Thoracic aorta (tissue), 2 donors: ENCODE results near the gene AZIN2. TPM values are rescaled to one million over a fixed set of nuclear protein-coding genes. Genes with fewer than 3 reads are reported as not detected.

Experiments
- ATAC-seq: fragments of 150-250 bp; one replicate; pipeline ENCODE4 v1.8.0; 2017; ENCODE audit warnings: low read depth; ENCODE audit not compliant: insufficient number of reproducible peaks, low FRiP score
- DNase-seq: peaks from one replicate; pipeline ENCODE4 v3.0.0-alpha.2; 2020; ENCODE audit warnings: low spot score
- H3K27ac ChIP-seq, 2 donors: fragments of 200-600 bp; sonication (generic); 1 replicate in 1 of 2; 2 replicates in 1 of 2; pipeline ENCODE4 v1.5.1; 2016; ENCODE audit warnings: mild to moderate bottlenecking in 2 of 2, moderate library complexity in 2 of 2
- H3K27me3 ChIP-seq: fragments of 200-600 bp; sonication (generic); replicated peaks from 2 replicates; pipeline ENCODE4 v1.6.0; 2016; ENCODE audit warnings: mild to moderate bottlenecking; ENCODE audit not compliant: insufficient read depth
- H3K36me3 ChIP-seq: fragments of 200-600 bp; sonication (generic); one replicate; pipeline ENCODE4 v1.5.1; 2016
- H3K4me1 ChIP-seq, 2 donors: fragments of 200-600 bp; sonication (generic); 1 replicate in 1 of 2; 2 replicates in 1 of 2; pipeline versions ENCODE4 v1.5.1 to v1.6.0; 2016; ENCODE audit warnings: low read depth in 2 of 2, mild to moderate bottlenecking in 1 of 2; ENCODE audit not compliant: control insufficient read depth in 1 of 2
- H3K4me3 ChIP-seq: fragments of 200-600 bp; sonication (generic); 2 replicates; pipeline ENCODE4 v1.5.1; 2016; ENCODE audit warnings: mild to moderate bottlenecking
- H3K9me3 ChIP-seq: fragments of 200-600 bp; sonication (generic); 2 replicates; pipeline ENCODE4 v1.5.1; 2016
- CTCF ChIP-seq: fragments of 200-600 bp; sonication (generic); IDR thresholded peaks from one replicate; pipeline ENCODE4 v1.5.1; 2019; ENCODE audit warnings: antibody characterized with exemption
- total RNA-seq, 2 donors: library from RNA; depleted of rRNA; stranded (reverse); fragments of >200 nt; gene quantifications; one replicate each; pipeline versions ENCODE4 v1.1.0 to v1.2.3, GENCODE V29; 2016

The AZIN2 gene
- total RNA-seq, 2 donors from 2014 or later: 5.6 to 6.2 TPM

GRCh38 chr1:33087677-33088076, 6.7 kb downstream of the AZIN2 start:
- Histone ChIP-seq H3K4me3 (no peak overlapping the region), H3K27ac (no peak overlapping the region), H3K4me1 (no peaks in the 10 kb centered on the region), H3K9me3 (no peaks in the 10 kb centered on the region), H3K27me3 (no peaks in the 10 kb centered on the region), H3K36me3 (no peaks in the 10 kb centered on the region)
- no peak for TF ChIP-seq CTCF
- ATAC-seq (no peak), DNase-seq (no peak)

- TF ChIP-seq CTCF: no peak
- Histone ChIP-seq H3K27ac (no peak overlapping the region), H3K36me3 (no peaks in the 10 kb centered on the region), H3K9me3 (no peaks in the 10 kb centered on the region), H3K27me3 (no peaks in the 10 kb centered on the region), H3K4me1 (no peaks in the 10 kb centered on the region), H3K4me3 (no peak overlapping the region)
- ATAC-seq (no peak), DNase-seq (no peak)
Observed at GRCh38 chr1:33088119-33088906, 7.4 kb downstream of the AZIN2 start.

- Histone ChIP-seq H3K36me3 (no peaks in the 10 kb centered on the region), H3K9me3 (no peaks in the 10 kb centered on the region), H3K4me3 (no peak overlapping the region), H3K27me3 (no peaks in the 10 kb centered on the region), H3K4me1 (no peaks in the 10 kb centered on the region), H3K27ac (no peak overlapping the region)
- ATAC-seq (no peak), DNase-seq (no peak)
- no peak for TF ChIP-seq CTCF
Observed at GRCh38 chr1:33089457-33089856, 8.5 kb downstream of the AZIN2 start.

- Histone ChIP-seq H3K4me1 (no peaks in the 10 kb centered on the region), H3K9me3 (no peaks in the 10 kb centered on the region), H3K4me3 (no peak overlapping the region), H3K36me3 (no peaks in the 10 kb centered on the region), H3K27ac (no peak overlapping the region), H3K27me3 (no peaks in the 10 kb centered on the region)
- DNase-seq: no peak
- ATAC-seq: no peak
- TF ChIP-seq CTCF: no peak
Observed at GRCh38 chr1:33092438-33092837, 11.5 kb downstream of the AZIN2 start.

- H3K27ac ChIP-seq: no peak overlapping the region
- DNase-seq (no peak), ATAC-seq (no peak)
- no peaks in the 10 kb centered on the region for H3K9me3 ChIP-seq
- no peaks in the 10 kb centered on the region for H3K27me3 ChIP-seq
- no peak for TF ChIP-seq CTCF
- no peaks in the 10 kb centered on the region for H3K36me3 ChIP-seq
- no peaks in the 10 kb centered on the region for H3K4me1 ChIP-seq
- no peak overlapping the region for H3K4me3 ChIP-seq
Observed at GRCh38 chr1:33093004-33093403, 12.1 kb downstream of the AZIN2 start.
